GM10266 (cell line): ENCODE results near the gene YIF1A.

ENCODE experiments used
- DNase-seq: peaks from one replicate; pipeline ENCODE4 v3.0.0; 2012; ENCODE audit errors: extremely low spot score
- CTCF ChIP-seq: IDR thresholded peaks from 2 replicates; pipeline ENCODE4 v1.5.1; 2012; ENCODE audit warnings: mild to moderate bottlenecking, low read depth; ENCODE audit not compliant: control insufficient read depth, insufficient read depth; ENCODE audit errors: missing control alignments

Gene YIF1A

GRCh38 chr11:66328302-66329144 is 39.6 kb upstream of the YIF1A start:
- TF ChIP-seq CTCF: peak; percentile 95
- DNase-seq: peak; percentile 89

DNA sequence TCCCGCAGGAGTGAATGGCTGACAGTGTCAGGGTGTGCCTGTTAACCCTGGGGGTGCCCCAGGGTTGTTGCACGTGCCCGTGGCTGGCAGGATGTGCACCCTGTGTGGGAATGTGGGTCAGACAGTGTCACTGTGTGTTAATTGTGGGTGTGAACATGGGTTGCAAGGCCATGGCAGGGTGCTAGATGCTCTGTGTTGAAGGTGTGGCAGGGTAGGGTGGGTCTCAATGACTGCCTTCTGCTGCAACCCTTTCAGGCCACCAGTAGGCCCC is 39.0 kb upstream of the YIF1A start:
- DNase-seq: no peak
- TF ChIP-seq CTCF: no peak

GRCh38 chr11:66327171-66328030 is 38.5 kb upstream of the YIF1A start:
- no peak for DNase-seq
- no peak for TF ChIP-seq CTCF

- no peak for TF ChIP-seq CTCF
Measured at GRCh38 chr11:66326261-66327111, 37.5 kb upstream of the YIF1A start.

GRCh38 chr11:66325263-66325671 is 36.3 kb upstream of the YIF1A start:
- no peak for DNase-seq

More at GRCh38 chr11:66326261-66327111, 37.5 kb upstream of the YIF1A start:
- no peak for DNase-seq

DNA sequence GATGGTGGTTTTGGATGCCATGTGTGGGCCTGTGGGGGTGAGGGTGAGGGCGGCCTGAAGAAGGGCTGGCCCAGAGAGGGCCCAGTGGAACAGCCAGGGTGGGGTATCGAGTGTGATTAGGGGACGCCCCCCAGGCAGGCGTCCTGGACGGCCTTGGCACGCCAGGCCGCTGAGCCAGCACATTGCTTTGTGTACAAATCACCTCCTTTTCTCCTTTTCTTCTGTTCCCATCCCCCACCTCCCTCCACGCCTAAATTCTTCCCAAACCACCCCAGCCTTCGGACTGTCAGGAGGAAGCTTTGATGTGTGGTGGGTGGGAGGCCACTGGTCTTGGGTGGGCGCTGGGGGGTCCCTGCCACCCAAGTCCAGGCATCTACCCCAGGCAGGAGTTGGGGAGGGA is 35.7 kb upstream of the YIF1A start:
- no peak for DNase-seq
- TF ChIP-seq CTCF: no peak

More at GRCh38 chr11:66325263-66325671, 36.3 kb upstream of the YIF1A start:
- no peak for TF ChIP-seq CTCF
